Left kidney (tissue), 2 donors: Measurements from ENCODE around the gene IQGAP3. TPM values are rescaled to one million over a fixed set of nuclear protein-coding genes. Genes with fewer than 3 reads are reported as not detected.

Source experiments
- DNase-seq: peaks from one replicate; pipeline ENCODE4 v3.0.0-alpha.2; 2013
- polyA plus RNA-seq: library from polyadenylated mRNA; unstranded; fragments of 120-200 nt; gene quantifications from one replicate; pipeline ENCODE4 v1.2.1, GENCODE V29; 2013; ENCODE audit not compliant: insufficient read length

Gene IQGAP3
- polyA plus RNA-seq, 1 donor: 22.8 TPM

GRCh38 chr1:156497078-156497742, 75.2 kb downstream of the IQGAP3 start:
- DNase-seq: no peak

GRCh38 chr1:156496211-156496761, 76.1 kb downstream of the IQGAP3 start:
- no peak for DNase-seq

- no peak for DNase-seq
Measured at GRCh38 chr1:156495401-156496140, 76.8 kb downstream of the IQGAP3 start.

- no peak for DNase-seq
Measured at GRCh38 chr1:156494309-156494895, 78.0 kb downstream of the IQGAP3 start.

GRCh38 chr1:156493742-156494141, 78.6 kb downstream of the IQGAP3 start:
- no peak for DNase-seq

- no peak for DNase-seq
Measured at GRCh38 chr1:156493154-156493631, 79.2 kb downstream of the IQGAP3 start.

- no peak for DNase-seq
Measured at GRCh38 chr1:156492591-156493080, 79.7 kb downstream of the IQGAP3 start.

- DNase-seq: no peak
Measured at GRCh38 chr1:156492013-156492590, 80.3 kb downstream of the IQGAP3 start.

GRCh38 chr1:156491151-156491949, 81.0 kb downstream of the IQGAP3 start:
- no peak for DNase-seq

GRCh38 chr1:156490401-156491032, 81.8 kb downstream of the IQGAP3 start:
- DNase-seq: no peak

GRCh38 chr1:156489935-156490293, 82.5 kb downstream of the IQGAP3 start:
- no peak for DNase-seq

- peak; percentile 55 for DNase-seq
Measured at GRCh38 chr1:156489166-156489934, 83.0 kb downstream of the IQGAP3 start.

GRCh38 chr1:156488566-156489165, 83.7 kb downstream of the IQGAP3 start:
- no peak for DNase-seq

GRCh38 chr1:156487862-156488261, 84.5 kb downstream of the IQGAP3 start:
- DNase-seq: no peak

GRCh38 chr1:156486421-156487344, 85.7 kb downstream of the IQGAP3 start:
- no peak for DNase-seq

GRCh38 chr1:156485984-156486383, 86.4 kb downstream of the IQGAP3 start:
- DNase-seq: no peak

- no peak for DNase-seq
Measured at GRCh38 chr1:156484480-156485058, 87.8 kb downstream of the IQGAP3 start.

GRCh38 chr1:156483397-156483796, 89.0 kb downstream of the IQGAP3 start:
- no peak for DNase-seq
